GM18951 (cell line): Measurements from ENCODE around the gene GLT1D1.

Experiments used
- POLR2A ChIP-seq: IDR thresholded peaks from 4 replicates; pipeline ENCODE4 v1.6.1; 2011; ENCODE audit warnings: mild to moderate bottlenecking; ENCODE audit not compliant: insufficient read length, insufficient read depth; ENCODE audit errors: extremely low read depth
- in situ Hi-C: fragments of 300-500 bp; cut with MboI; formaldehyde crosslinking; loops from one replicate; pipeline ENCODE4 v1.12.0; 2022; ENCODE audit warnings: low sequenced_read_pairs, mixed read lengths, inconsistent platforms; ENCODE audit not compliant: unreplicated experiment

GLT1D1 gene

DNA sequence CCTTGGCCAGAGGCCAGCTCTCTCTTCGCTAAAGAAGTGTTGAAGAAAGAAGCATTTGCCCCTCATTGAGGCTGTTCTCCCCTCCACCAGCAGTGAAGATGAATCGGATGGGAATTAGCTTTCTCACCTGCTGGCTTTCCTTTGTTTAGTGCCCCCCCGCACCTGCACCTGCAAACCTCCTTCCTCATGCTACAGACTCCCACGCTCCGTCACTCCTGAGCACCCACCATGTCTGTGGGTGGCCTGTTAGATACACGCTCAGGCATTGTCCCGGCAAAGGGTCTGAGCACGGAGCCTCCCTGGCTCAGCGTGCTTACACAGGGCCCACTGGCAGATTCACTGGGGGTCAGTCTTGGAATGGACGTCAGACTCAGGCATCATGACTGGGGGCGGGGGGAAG, 121.6 kb downstream of the GLT1D1 start:
- no peak for TF ChIP-seq POLR2A
- in situ Hi-C loops = no loop called here

DNA sequence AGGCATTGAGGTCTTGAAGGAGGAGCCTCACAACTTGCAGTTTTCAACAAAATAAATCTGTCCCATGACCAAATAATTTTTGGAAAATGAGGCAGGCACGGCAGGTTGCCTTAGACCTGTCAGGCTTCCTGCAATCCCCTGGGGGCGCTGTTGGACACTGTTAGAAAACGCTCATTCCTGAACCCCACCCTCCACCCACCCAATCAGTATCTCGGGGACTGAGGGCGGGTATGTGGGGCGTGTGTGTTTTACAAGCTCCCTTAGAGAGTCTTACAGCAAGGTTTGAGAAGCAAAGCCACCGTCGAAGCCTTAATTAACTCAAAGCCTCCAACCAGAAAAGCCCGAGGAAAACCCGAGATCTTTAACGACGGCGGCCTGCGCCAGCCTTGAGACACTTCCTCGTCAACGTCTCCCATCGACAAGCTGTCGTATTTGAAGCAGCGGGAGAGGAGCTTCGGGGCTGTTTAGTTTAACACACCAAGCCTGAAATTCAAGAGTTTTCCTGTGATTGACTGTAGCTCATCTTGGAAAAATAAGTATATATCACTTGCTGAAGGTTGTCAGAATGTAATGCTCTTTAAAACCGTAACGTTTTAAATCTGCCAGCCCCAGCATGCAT, 123.0 kb downstream of the GLT1D1 start:
- in situ Hi-C loops = no loop called here
- TF ChIP-seq POLR2A = no peak

DNA sequence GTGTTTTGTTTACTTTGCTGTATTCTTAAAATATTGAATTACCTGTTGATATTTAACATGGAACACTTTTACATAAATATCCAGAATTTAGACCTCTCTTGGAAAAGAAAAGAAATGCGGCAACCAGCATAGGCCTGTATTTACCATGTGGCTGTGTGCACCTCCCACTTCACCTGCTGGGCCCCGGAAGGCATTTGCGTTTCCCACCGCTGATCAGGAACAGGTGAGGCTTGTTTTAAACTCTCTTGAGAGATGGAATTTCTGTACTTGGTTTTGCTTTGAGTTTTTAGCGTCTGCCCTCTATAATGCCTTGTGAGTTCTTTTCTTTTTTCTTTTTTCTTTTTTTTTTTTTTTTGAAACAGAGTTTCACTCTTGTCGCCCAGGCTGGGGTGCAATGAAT, 124.2 kb downstream of the GLT1D1 start:
- in situ Hi-C loops = no loop called here
- TF ChIP-seq POLR2A = no peak

DNA sequence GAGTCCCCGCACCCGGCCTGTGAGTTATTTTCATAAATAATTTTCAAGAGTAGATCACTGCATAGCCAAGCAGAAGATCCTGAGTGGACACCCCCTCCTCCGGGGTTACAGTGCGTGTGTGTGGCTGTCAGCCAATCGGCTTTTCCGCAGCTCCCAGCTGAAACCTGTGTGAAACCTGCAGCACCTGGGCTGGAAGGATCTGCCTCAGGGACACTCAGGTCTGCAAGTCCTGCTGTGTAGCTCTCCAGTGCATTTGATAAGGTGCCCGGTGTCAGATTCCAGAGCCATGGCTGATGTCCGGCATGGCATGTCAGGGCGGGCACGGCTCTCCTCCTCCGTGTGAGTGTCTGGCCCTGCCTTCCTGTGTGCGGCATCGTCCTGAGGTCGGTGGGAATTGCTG, 124.8 kb downstream of the GLT1D1 start:
- in situ Hi-C loops = no loop called here
- TF ChIP-seq POLR2A = no peak

DNA sequence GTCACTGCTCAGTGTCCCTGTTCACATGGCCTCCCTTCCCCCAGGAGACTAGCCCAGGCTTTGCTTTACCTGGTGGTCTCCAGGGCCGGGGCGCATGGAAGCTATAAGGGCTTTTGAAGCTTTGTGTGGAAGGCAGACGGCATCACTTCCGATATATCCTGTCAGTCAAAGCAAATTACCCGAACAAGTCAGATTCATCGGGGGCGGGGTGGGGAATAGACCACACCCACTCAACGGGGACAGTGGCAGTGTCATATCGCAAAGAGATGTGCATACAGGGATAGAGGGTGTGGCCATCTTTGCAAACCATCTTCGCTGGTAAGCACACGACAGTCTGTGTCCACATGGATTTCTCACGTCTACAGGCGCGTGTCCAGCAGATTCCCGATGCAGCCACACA, 127.3 kb downstream of the GLT1D1 start:
- in situ Hi-C loops = no loop called here
- no peak for TF ChIP-seq POLR2A

DNA sequence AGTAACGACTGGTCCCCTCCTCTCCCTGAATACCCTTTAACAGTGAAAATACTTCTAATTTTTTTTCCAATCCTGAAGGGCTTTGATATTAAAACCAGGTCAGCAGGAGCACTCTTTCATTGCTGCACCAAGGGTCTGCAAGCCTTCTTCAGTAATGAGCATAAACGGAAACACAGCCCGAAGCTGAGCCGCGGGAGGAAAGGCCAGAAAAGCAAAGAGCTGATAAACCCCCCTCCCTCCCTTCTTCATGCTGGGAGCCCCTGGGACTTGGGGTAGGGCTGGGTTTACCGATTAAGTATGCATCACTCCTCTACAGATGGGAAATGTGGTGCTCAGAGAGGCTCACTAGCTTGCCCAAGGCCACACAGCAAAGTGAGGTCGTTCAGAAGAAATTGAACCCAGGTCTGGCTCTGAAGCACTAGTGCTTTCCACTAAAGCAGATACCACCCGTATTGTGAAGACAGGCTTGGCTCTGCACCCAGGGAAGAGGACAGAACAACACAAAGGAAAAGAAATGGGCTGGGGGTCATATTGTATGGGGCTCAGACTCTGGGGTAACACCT, 128.8 kb downstream of the GLT1D1 start:
- in situ Hi-C loops = no loop called here
- TF ChIP-seq POLR2A = no peak

DNA sequence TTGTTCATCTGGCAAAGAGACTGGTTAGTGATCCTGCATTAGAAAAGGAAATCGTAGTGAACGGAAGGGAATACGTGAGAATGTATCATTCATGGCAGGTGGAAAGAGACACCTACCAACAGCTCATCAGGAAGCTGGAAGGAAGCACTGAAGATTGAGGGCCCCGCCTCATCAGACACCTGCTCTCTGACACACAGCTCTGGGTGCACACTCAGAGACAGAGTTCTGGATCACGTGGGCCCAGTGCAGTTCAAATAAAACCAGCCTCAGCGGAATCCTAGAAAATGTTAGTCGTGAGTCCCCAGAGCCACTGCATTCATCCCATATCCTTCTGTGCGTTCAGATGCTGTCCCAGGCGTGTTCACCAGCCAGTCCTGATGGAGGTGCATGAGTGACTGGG, 129.7 kb downstream of the GLT1D1 start:
- in situ Hi-C loops = no loop called here

DNA sequence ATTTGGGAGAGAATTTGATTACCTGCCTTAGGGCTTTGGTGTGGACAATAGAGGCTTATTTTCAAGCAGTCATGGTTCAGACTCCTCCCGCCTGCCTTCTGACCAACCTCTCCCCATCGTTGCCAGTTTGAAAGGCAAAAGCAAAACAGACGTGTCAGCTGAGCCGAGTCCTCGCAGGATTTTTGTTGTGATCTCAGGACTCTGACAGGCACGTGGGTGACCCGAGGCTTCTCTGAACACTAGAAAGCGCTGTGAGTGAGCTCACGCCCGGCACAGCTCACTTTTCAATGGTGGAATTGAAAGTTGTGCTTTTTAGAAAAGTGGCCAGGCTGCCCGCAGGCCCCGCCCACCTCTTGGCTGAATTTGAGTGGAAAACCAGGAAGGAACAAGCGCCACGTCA, 130.1 kb downstream of the GLT1D1 start:
- in situ Hi-C loops = no loop called here
- TF ChIP-seq POLR2A = no peak

More for the DNA sequence above, 129.7 kb downstream of the GLT1D1 start:
- no peak for TF ChIP-seq POLR2A

DNA sequence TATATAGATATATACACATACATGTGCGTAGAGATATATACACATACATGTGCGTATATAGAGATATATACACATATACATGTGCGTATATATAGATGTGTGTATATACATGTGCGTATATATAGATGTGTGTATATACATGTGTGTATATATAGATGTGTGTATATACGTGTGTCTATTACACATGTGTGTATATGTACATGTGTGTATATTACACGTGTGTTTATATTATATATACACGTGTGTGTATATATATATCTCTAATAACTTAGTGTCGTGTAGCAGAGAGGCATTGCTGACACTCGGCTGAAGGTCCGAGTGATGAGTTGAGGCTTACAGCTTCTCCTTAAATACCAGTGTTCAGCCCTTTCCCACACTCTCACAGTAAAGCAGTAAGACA, 133.7 kb downstream of the GLT1D1 start:
- in situ Hi-C loops = no loop called here
- TF ChIP-seq POLR2A = no peak

DNA sequence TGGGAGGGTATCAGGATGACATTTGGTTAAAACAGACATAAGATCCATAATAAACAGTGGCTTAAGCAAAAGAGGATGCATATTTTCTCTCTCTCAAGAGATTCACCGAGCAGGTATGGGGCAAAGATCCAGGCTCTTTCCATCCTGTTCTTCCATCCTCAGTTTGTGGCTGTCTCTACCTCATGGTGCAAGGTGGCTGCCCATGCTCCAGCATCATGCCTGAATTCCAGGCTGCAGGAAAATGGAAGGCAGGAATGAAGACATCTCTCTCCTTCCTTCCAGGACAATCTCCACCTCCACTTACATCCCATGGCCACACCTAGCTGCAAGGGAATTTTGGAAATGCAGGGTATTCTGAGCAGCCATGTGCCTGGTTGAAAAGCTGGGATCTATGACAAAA, 136.0 kb downstream of the GLT1D1 start:
- TF ChIP-seq POLR2A = no peak
- in situ Hi-C loops = no loop called here

DNA sequence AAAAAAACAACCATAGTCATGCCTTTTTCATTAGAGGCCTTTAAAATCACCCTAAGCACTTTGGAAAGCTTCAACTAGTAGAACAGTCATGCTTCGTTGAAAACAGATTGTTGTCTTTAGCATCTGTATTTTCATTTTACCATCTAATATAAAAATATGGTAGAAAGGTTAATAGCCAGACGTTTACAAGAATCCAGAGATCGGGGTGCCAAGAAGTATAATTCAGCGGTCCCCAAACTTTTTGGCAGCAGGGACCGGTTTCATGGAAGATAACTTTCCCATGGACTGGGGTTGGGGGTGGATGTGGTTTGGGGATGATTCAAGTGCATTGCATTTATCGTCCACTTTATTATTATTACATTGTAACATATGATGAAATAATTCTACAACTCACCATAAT, 138.4 kb downstream of the GLT1D1 start:
- in situ Hi-C loops = no loop called here
- no peak for TF ChIP-seq POLR2A

DNA sequence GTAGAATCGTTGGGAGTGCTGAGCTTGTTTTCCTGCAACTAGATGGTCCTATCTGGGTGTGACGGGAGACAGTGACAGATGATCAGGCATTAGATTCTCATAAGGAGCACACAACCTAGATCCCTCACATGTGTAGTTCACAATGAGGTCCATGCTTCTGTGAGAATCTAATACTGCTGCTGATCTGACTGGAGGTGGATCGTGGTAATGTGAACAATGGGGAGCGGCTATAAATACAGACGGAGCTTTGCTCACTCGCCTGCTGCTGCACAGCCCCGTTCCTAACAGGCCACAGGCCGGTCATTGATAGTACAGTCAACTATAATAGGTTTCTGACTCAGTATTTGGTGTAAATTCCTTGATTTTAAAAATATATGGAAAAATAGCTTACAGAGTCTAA, 138.8 kb downstream of the GLT1D1 start:
- no peak for TF ChIP-seq POLR2A
- in situ Hi-C loops = no loop called here

DNA sequence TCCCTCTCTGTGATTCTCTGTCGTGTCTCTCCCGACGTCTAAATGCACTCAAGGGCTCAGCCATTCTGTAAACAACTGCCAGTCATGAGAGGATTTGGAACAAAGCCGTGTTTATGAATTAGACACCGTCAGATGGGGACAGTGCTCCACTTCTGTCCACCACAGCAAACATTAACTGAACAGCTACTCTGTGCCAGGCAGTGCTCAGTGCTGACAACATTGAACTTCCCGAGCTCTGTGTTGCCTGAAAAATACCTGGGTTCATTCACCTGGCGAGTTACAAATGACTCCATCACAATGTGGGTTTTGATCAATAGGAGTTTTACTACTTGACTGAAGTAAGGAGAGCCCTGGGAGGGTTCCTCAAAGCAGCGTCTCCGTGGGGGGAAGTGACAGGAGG, 139.3 kb downstream of the GLT1D1 start:
- in situ Hi-C loops = no loop called here
- no peak for TF ChIP-seq POLR2A

DNA sequence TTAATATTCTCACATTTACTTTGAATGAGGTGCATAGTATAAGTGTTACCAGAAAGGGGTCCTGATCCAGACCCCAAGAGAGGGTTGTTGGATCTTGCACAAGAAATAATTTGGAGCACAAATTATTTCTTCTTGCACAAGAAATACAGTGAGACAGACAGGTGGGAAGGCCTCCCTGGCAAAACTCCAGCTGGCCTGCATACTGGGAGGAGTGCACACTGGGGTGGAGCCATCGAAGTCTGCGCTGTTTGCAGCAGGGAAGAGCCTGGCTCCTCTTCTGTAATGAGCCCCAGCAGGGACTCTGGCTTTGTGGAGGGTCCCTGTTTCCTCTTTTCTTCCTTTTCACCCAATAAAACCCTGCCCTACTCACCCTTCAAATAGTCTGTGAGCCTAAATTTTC, 141.6 kb downstream of the GLT1D1 start:
- no peak for TF ChIP-seq POLR2A
- in situ Hi-C loops = no loop called here

DNA sequence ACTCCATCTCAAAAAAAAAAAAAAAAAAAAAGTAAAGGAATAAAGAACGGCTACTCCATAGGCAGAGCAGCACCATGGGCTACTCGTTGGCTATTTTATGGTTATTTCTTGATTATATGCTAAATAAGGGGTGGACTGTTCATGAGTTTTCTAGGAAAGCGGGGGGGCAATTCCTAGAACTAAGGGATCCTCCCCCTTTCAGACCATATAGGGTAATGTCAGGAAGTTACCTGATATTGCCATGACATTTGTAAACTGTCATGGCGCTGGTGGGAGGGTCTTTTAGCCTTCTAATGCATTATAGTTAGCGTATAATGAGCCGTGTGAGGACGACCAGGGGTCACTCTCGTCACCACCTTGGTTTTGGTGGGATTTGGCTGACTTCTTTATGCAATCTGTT, 142.3 kb downstream of the GLT1D1 start:
- TF ChIP-seq POLR2A = no peak
- in situ Hi-C loops = no loop called here
